Neutrophil (primary cell): ENCODE data around the gene LIPE.

Source experiments
- H3K27ac ChIP-seq: fragments of 200-600 bp; sonication (generic); 2 replicates; pipeline ENCODE4 v1.5.1; 2016; ENCODE audit warnings: mild to moderate bottlenecking, moderate library complexity
- H3K27me3 ChIP-seq: fragments of 200-600 bp; sonication (generic); 2 replicates; pipeline ENCODE4 v1.6.0; 2016; ENCODE audit warnings: mild to moderate bottlenecking
- H3K36me3 ChIP-seq: fragments of 200-600 bp; sonication (generic); 2 replicates; pipeline ENCODE4 v1.5.1; 2017
- H3K4me1 ChIP-seq, 2 experiments: fragments of 200-600 bp in 1 of 2; sonication (generic) in 1 of 2; 1 replicate in 1 of 2; 2 replicates in 1 of 2; pipeline versions ENCODE4 v1.5.1 to v1.6.1; 2013 to 2016; ENCODE audit warnings: low read depth in 1 of 2, low read length in 1 of 2, mild to moderate bottlenecking in 1 of 2, moderate library complexity in 1 of 2; ENCODE audit not compliant: control insufficient read depth in 1 of 2, insufficient read depth in 1 of 2
- H3K4me3 ChIP-seq, 2 experiments: fragments of 200-600 bp in 1 of 2; sonication (generic) in 1 of 2; 1 replicate in 1 of 2; 2 replicates in 1 of 2; pipeline ENCODE4 v1.5.1; 2013 to 2016; ENCODE audit warnings: low read depth in 1 of 2, low read length in 1 of 2, mild to moderate bottlenecking in 1 of 2, moderate library complexity in 1 of 2
- H3K9me3 ChIP-seq: fragments of 200-600 bp; sonication (generic); 2 replicates; pipeline ENCODE4 v1.5.1; 2016
- CTCF ChIP-seq: fragments of 200-600 bp; sonication (generic); IDR thresholded peaks from 2 replicates; pipeline ENCODE4 v1.5.1; 2016; ENCODE audit warnings: antibody characterized with exemption

Gene LIPE

DNA sequence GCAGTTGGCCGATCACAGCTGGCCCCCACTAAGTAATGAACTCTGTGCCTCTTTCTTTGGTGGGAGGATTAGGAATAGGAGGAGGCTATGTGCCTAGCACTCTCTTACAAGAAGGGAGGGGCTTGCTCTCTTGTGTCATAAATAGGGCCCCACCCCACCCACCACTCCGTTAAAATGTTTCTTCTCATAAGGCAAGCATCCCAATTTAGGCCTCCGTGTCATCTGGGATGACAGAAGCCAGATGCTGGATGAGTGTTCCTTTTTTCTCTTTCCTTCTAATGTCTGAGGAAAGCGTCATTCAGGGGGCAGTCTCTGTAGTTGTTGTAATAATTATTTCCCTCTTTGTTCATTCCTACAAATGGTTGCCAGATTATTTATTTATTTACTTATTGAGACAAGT is at the start of gene LIPE:
Gene LIPE (minus strand): TSS at position 76 of the 400 bp plus-strand sequence. CDS start 239 bp downstream, outside the sequence.
- H3K4me1 ChIP-seq: peaks cover 32 to 35% of the 10 kb centered on the region in 2 experiments
- H3K27me3 ChIP-seq: peaks cover 16% of the 10 kb centered on the region
- H3K4me3 ChIP-seq: no peak within 1 kb of the TSS
- H3K36me3 ChIP-seq: no peaks in the 10 kb centered on the region
- TF ChIP-seq CTCF: no peak
- no peak within 1 kb of the TSS for H3K27ac ChIP-seq
- H3K9me3 ChIP-seq: no peaks in the 10 kb centered on the region

GRCh38 chr19:42475366-42475765 is 48.2 kb upstream of the LIPE start:
- H3K27me3 ChIP-seq: no peaks in the 10 kb centered on the region
- H3K36me3 ChIP-seq: no peaks in the 10 kb centered on the region
- H3K9me3 ChIP-seq: no peaks in the 10 kb centered on the region
- H3K4me1 ChIP-seq: peaks cover 25 to 27% of the 10 kb centered on the region in 2 experiments
- no peak overlapping the region for H3K4me3 ChIP-seq
- TF ChIP-seq CTCF: no peak
- H3K27ac ChIP-seq: no peak overlapping the region

DNA sequence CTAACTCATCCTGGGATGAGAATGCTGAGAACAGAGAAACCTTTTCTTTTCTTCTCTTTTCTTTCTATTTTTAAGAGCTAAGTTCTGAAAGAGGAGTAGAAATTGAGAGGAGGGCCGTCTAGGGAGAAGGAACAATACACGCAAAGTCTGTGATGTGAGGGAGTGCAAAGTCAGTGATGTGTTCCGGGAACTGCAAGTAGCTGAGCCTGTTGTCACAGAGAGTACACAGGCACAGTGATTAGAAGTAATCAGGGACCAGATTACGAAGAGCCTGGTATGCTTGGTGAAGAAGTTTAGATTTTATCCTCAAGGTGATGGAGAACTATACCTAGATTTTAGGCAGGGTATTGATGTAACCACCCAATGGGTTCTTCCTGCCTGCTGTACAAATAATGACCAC is 47.6 kb upstream of the LIPE start:
- H3K27me3 ChIP-seq: no peaks in the 10 kb centered on the region
- TF ChIP-seq CTCF: no peak
- peaks cover 25 to 26% of the 10 kb centered on the region in 2 experiments for H3K4me1 ChIP-seq
- H3K36me3 ChIP-seq: no peaks in the 10 kb centered on the region
- H3K27ac ChIP-seq: no peak overlapping the region
- H3K4me3 ChIP-seq: no peak overlapping the region
- no peaks in the 10 kb centered on the region for H3K9me3 ChIP-seq

DNA sequence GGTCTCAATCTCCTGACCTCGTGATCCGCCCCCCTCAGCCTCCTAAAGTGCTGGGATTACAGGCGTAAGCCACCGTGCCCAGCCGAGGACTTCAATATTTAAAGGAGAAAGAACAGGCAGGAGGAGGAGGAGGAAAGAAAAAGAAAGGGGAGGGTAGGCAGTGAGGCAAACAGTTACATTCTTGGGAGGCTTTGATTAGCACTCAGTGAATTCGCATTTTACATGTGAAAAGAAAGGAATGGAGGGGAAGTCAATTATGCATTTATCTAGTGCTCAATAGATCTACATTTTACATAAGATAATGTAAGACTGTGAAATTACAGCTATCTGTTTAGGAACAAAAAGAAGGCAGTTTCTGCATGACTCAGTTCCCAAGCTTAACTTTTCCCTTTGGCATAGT is 46.5 kb upstream of the LIPE start:
- no peaks in the 10 kb centered on the region for H3K27me3 ChIP-seq
- peaks cover 22 to 23% of the 10 kb centered on the region in 2 experiments for H3K4me1 ChIP-seq
- H3K4me3 ChIP-seq: no peak overlapping the region
- H3K9me3 ChIP-seq: no peaks in the 10 kb centered on the region
- no peaks in the 10 kb centered on the region for H3K36me3 ChIP-seq
- no peak overlapping the region for H3K27ac ChIP-seq
- TF ChIP-seq CTCF: no peak

DNA sequence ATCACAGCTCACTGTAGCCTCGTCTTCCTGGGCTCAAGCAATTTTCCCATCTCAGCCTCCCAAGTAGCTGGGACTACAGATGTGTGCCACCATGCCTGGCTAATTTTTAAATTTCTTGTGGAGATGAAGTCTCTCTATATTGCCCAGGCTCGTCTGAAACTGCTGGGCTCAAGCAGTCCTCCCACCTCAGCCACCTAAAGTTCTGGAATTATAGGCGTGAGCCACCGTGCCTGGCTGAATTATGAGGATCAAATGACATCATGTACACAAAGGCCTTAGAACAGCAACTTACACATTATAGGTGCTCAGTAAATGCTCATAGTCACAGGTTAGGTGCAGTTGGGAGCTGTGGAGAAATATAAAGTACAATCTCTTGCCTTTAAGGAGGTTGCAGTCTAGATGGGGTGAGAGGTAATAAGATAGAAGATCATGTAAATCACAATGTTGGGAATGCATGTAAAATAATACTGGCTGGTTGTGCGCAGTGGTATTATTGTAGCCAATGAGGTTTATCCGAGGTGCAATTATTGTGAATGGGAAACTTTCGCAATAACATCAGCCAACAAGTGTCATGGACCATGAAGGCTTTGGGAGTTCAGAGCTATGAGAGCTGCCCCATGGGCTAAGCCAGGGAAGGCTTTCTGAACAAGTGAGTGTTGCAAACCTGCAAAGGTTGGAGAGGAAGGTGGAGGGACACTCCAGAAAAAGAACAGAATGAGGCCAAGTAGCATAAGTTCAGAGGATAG is 45.4 kb upstream of the LIPE start:
- Histone ChIP-seq H3K4me1 (peaks cover 21 to 26% of the 10 kb centered on the region in 2 experiments), H3K9me3 (no peaks in the 10 kb centered on the region)
- no peak for TF ChIP-seq CTCF

More for the DNA sequence above, 45.4 kb upstream of the LIPE start:
- H3K36me3 ChIP-seq: no peaks in the 10 kb centered on the region
- no peak overlapping the region for H3K4me3 ChIP-seq
- H3K27ac ChIP-seq: no peak overlapping the region
- H3K27me3 ChIP-seq: no peaks in the 10 kb centered on the region
